ENCODE results near the gene MINDY1. TPM values are rescaled to one million over a fixed set of nuclear protein-coding genes. Genes with fewer than 3 reads are reported as not detected.

Gene MINDY1
- total and polyA plus RNA-seq, 2 donors (not counting 1 experiment from before 2014, with no cell fraction given), result 7.6 to 16.1 TPM

GRCh38 chr1:150971583-150972416 lies 34.9 kb downstream of the MINDY1 start:
- Mint-ChIP-seq H3K27ac (peak overlapping the region; percentile 88), H3K4me1 (peaks cover 44% of the 10 kb centered on the region), H3K27me3 (no peaks in the 10 kb centered on the region), H3K4me3 (peak overlapping the region; percentile 88), H3K9me3 (ENCODE audit: insufficient read depth) (no peaks in the 10 kb centered on the region)
- Histone ChIP-seq H3K36me3 (replicated peaks in 1 of 2; ENCODE audit: control extremely low read depth in 1 of 2, control insufficient read depth in 1 of 2, extremely low read depth in 1 of 2, insufficient read depth in 2 of 2, low read length in 1 of 2) (peaks cover 0 to 21% of the 10 kb centered on the region in 2 experiments), H3K27me3 (replicated peaks in 1 of 4; ENCODE audit: control extremely low read depth in 1 of 4, control insufficient read depth in 3 of 4, insufficient read depth in 4 of 4, low read length in 3 of 4) (no peaks in the 10 kb centered on the region), H3K27ac (ENCODE audit: low read length in 2 of 2) (peak overlapping the region in 1 of 2 donors; percentile 82), H3K79me2 (ENCODE audit: control insufficient read depth, insufficient read depth, low read length) (peaks cover 59% of the 10 kb centered on the region), H3K4me2 (replicated peaks; ENCODE audit: low read depth, low read length, poor library complexity, severe bottlenecking) (peak overlapping the region; percentile 96), H2AFZ (ENCODE audit: insufficient read depth, low read depth, low read length, poor library complexity, severe bottlenecking) (no peak overlapping the region), H3K4me1 (ENCODE audit: control insufficient read depth in 2 of 2, insufficient read depth in 2 of 2, low read length in 2 of 2) (peaks cover 30 to 45% of the 10 kb centered on the region in 2 donors), H3K4me3 (ENCODE audit: control extremely low read depth in 1 of 5, extremely low read depth in 1 of 5, insufficient read depth in 1 of 5, low read depth in 2 of 5, low read length in 4 of 5) (no peak overlapping the region), H3K9me3 (ENCODE audit: control extremely low read depth in 1 of 3, control insufficient read depth in 2 of 3, insufficient read depth in 1 of 3, low read length in 2 of 3) (no peaks in the 10 kb centered on the region), H4K20me1 (ENCODE audit: control insufficient read depth, insufficient read depth, low read length, poor library complexity, severe bottlenecking) (peaks cover 56% of the 10 kb centered on the region), H3K9ac (ENCODE audit: low read length) (no peak overlapping the region)
- ChIA-PET POLR2A (no interaction called here), CTCF (interaction anchor here (1.0 kb wide), 1 partner anchor 16 kb away, joined by 3 read pairs; no protein-coding TSS in a partner anchor)
- ATAC-seq (ENCODE audit: low read depth), result no peak
- TF ChIP-seq CTCF (IDR thresholded peaks at IDR 0.05) (no peak), EZH2 (IDR thresholded peaks at IDR 0.05; ENCODE audit: borderline replicate concordance, insufficient read depth, low read depth, low read length, poor library complexity, severe bottlenecking) (no peak)
- intact Hi-C loops (cut with micrococcal nuclease), result no loop called here
- 97% methylated on average over 4 of the region's 6 CpGs for WGBS (ENCODE audit: insufficient coverage)
- DNase-seq, result no peak

All from B cell (primary cell).